HTERT RPE-1 (cell line): ENCODE data around the gene NPAP1.
"Not testable (repeated sequence)": the region's sequence is repeated elsewhere in the genome, so short reads cannot be mapped to it uniquely, and the experiment has no call there.

Source experiments
- in situ Hi-C: fragments of 300-500 bp; cut with MboI; formaldehyde crosslinking; loops from 4 replicates; pipeline ENCODE4 v1.14.3; 2020; ENCODE audit warnings: low sequenced_read_pairs

Gene NPAP1

GRCh38 chr15:24675332-24676144 is at the start of gene NPAP1:
Gene NPAP1 (plus strand): TSS chr15:24675775. CDS start chr15:24675868, 93 bp downstream.
- in situ Hi-C loops: no loop called here

GRCh38 chr15:24627443-24627842 is 48.1 kb upstream of the NPAP1 start:
- in situ Hi-C loops: no loop called here

- in situ Hi-C loops: no loop called here
Observed at GRCh38 chr15:24633082-24633481, 42.5 kb upstream of the NPAP1 start.

GRCh38 chr15:24639412-24639811 is 36.2 kb upstream of the NPAP1 start:
- in situ Hi-C loops: not testable (repeated sequence)

GRCh38 chr15:24645627-24646026 is 29.9 kb upstream of the NPAP1 start:
- in situ Hi-C loops: no loop called here

- in situ Hi-C loops: no loop called here
Observed at GRCh38 chr15:24659622-24660021, 16.0 kb upstream of the NPAP1 start.

- in situ Hi-C loops: no loop called here
Observed at GRCh38 chr15:24662991-24663390, 12.6 kb upstream of the NPAP1 start.

- in situ Hi-C loops: no loop called here
Observed at GRCh38 chr15:24676431-24676830, 856 bp downstream of the NPAP1 start.

GRCh38 chr15:24678485-24678884 is 2.9 kb downstream of the NPAP1 start:
- in situ Hi-C loops: no loop called here

GRCh38 chr15:24682002-24682401 is 6.4 kb downstream of the NPAP1 start:
- in situ Hi-C loops: no loop called here

GRCh38 chr15:24682905-24683304 is 7.3 kb downstream of the NPAP1 start:
- in situ Hi-C loops: not testable (repeated sequence)

GRCh38 chr15:24683736-24684135 is 8.2 kb downstream of the NPAP1 start:
- in situ Hi-C loops: no loop called here

GRCh38 chr15:24684313-24684712 is 8.7 kb downstream of the NPAP1 start:
- in situ Hi-C loops: no loop called here

GRCh38 chr15:24696201-24696600 is 20.6 kb downstream of the NPAP1 start:
- in situ Hi-C loops: no loop called here

- in situ Hi-C loops: no loop called here
Observed at GRCh38 chr15:24696842-24697241, 21.3 kb downstream of the NPAP1 start.

- in situ Hi-C loops: no loop called here
Observed at GRCh38 chr15:24718289-24719082, 42.9 kb downstream of the NPAP1 start.

GRCh38 chr15:24729760-24730159 is 54.2 kb downstream of the NPAP1 start:
- in situ Hi-C loops: no loop called here
